Measurements from ENCODE around the gene JAG2.

JAG2 gene

GRCh38 chr14:105195051-105195450 is 26.5 kb upstream of the JAG2 start:
- DNase-seq (ENCODE audit: low read depth), result no peak
- no peak overlapping the region for H3K4me3 ChIP-seq (ENCODE audit: control insufficient read depth, low read depth, low read length)
- no peak for TF ChIP-seq CTCF (IDR thresholded peaks at IDR 0.05; ENCODE audit: control insufficient read depth, insufficient read depth, low read depth, low read length, missing control alignments)

GRCh38 chr14:105193916-105194782 is 25.6 kb upstream of the JAG2 start:
- DNase-seq (ENCODE audit: low read depth), result no peak
- TF ChIP-seq CTCF (IDR thresholded peaks at IDR 0.05; ENCODE audit: control insufficient read depth, insufficient read depth, low read depth, low read length, missing control alignments), result no peak
- H3K4me3 ChIP-seq (ENCODE audit: control insufficient read depth, low read depth, low read length), result no peak overlapping the region

GRCh38 chr14:105192866-105193731 is 24.5 kb upstream of the JAG2 start:
- no peak for DNase-seq (ENCODE audit: low read depth)
- H3K4me3 ChIP-seq (ENCODE audit: control insufficient read depth, low read depth, low read length), result no peak overlapping the region; the same call in 1 of the 2 replicates
- TF ChIP-seq CTCF (IDR thresholded peaks at IDR 0.05; ENCODE audit: control insufficient read depth, insufficient read depth, low read depth, low read length, missing control alignments), result no peak

- no peak for DNase-seq (ENCODE audit: low read depth)
- no peak overlapping the region for H3K4me3 ChIP-seq (ENCODE audit: control insufficient read depth, low read depth, low read length)
- TF ChIP-seq CTCF (IDR thresholded peaks at IDR 0.05; ENCODE audit: control insufficient read depth, insufficient read depth, low read depth, low read length, missing control alignments), result no peak
These were observed 19.5 kb upstream of the JAG2 start for GRCh38 chr14:105187935-105188524.

DNA sequence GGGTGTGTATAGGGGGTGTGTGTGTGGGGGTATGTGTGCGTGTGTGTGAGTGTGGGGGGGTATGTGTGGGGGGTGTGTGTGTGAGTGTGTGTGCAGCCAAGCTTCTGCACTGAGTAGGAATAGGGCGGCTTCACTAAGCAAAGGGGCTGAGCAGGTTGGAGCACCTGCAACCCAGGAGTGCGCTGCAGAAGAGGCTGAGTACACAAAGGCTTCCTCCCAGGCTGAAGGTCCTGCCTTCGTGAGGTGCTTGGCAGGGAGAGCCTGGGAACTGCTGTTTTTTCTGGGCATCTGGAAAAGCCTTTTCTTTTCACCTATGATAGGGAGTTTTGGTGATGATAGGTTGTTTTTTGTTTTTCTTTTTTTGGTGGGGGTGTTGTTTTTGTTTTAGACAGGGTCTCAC is 18.5 kb upstream of the JAG2 start:
- no peak for DNase-seq (ENCODE audit: low read depth)
- H3K4me3 ChIP-seq (ENCODE audit: control insufficient read depth, low read depth, low read length), result no peak overlapping the region
- TF ChIP-seq CTCF (IDR thresholded peaks at IDR 0.05; ENCODE audit: control insufficient read depth, insufficient read depth, low read depth, low read length, missing control alignments), result no peak

DNA sequence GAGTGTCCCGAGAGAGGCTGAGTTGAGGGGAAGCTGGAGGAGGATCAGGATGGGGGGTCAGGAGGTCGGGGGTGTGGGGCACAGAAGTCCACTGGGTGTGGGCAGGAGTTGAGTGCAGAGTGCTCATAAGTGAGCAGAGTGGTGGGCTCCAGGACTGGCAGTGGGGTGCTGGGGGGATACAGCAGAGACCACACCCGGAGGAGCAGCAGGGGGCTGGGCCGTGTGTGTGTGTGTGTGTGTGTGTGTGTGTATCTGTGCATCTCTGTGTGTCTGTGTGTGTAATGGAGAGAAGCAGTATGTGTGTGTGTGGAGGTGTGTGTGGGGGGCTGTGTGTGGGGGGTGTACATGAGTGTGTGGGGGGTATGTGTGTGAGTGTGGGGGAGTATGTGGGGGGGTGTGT is 17.4 kb upstream of the JAG2 start:
- DNase-seq (ENCODE audit: low read depth), result no peak
- H3K4me3 ChIP-seq (ENCODE audit: control insufficient read depth, low read depth, low read length), result no peak overlapping the region
- TF ChIP-seq CTCF (IDR thresholded peaks at IDR 0.05; ENCODE audit: control insufficient read depth, insufficient read depth, low read depth, low read length, missing control alignments), result no peak

Data from AG09309 (cell line).